Measurements from ENCODE around the gene HMGCL. TPM values are rescaled to one million over a fixed set of nuclear protein-coding genes. Genes with fewer than 3 reads are reported as not detected.

Gene HMGCL
- total and polyA plus RNA-seq, 2 donors from 2014 or later: 51.5 to 205 TPM

- Histone ChIP-seq H3K4me3 (ENCODE audit: low read length in 3 of 3) (peak overlapping the region; percentile 43 to 86 (median 49)), H3K27ac (ENCODE audit: low read depth in 2 of 2, low read length in 2 of 2) (peak overlapping the region; percentile 66 to 69), H3K36me3 (ENCODE audit: control insufficient read depth in 2 of 3, insufficient read depth in 3 of 3, low read length in 3 of 3) (peaks cover 0 to 7% (median 0%) of the 10 kb centered on the region in 3 donors), H3K9ac (ENCODE audit: low read length in 3 of 3) (peak overlapping the region; percentile 41 to 75 (median 72)), H3K27me3 (ENCODE audit: control insufficient read depth, insufficient read depth, low read length) (no peaks in the 10 kb centered on the region), H3K4me1 (ENCODE audit: control insufficient read depth in 2 of 3, insufficient read depth in 2 of 3, low read depth in 1 of 3, low read length in 3 of 3) (peaks cover 0 to 16% (median 9%) of the 10 kb centered on the region in 3 donors), H3K9me3 (ENCODE audit: control insufficient read depth in 2 of 3, insufficient read depth in 1 of 3, low read length in 3 of 3) (no peaks in the 10 kb centered on the region)
- no peak for FAIRE-seq
- TF ChIP-seq CTCF (IDR thresholded peaks at IDR 0.05; ENCODE audit: borderline replicate concordance, extremely low read depth, insufficient read depth): no peak
- intact Hi-C loops (cut with DNase I): no loop called here
- DNase-seq: peak in 1 of 5 donors; percentile 69
Observed at GRCh38 chr1:23868557-23869016, 43.4 kb upstream of the HMGCL start.

- no peaks in the 10 kb centered on the region for H3K27me3 ChIP-seq (ENCODE audit: control insufficient read depth, insufficient read depth, low read length)
- TF ChIP-seq CTCF (IDR thresholded peaks at IDR 0.05; ENCODE audit: borderline replicate concordance, extremely low read depth, insufficient read depth): peak; percentile 89
- H3K4me3 ChIP-seq (ENCODE audit: low read length in 3 of 3): peak within 1 kb of the TSS; percentile 53 to 86 (median 84)
- peaks cover 0 to 8% (median under 1%) of the 10 kb centered on the region in 3 donors for H3K36me3 ChIP-seq (ENCODE audit: control insufficient read depth in 2 of 3, insufficient read depth in 3 of 3, low read length in 3 of 3)
- peaks cover 0 to 16% (median 9%) of the 10 kb centered on the region in 3 donors for H3K4me1 ChIP-seq (ENCODE audit: control insufficient read depth in 2 of 3, insufficient read depth in 2 of 3, low read depth in 1 of 3, low read length in 3 of 3)
- H3K9ac ChIP-seq (ENCODE audit: low read length in 3 of 3): peak within 1 kb of the TSS; percentile 41 to 80 (median 72)
- FAIRE-seq (peak; percentile 89), DNase-seq (peak; percentile 96 to 98 (median 97))
- peak within 1 kb of the TSS; percentile 66 to 69 for H3K27ac ChIP-seq (ENCODE audit: low read depth in 2 of 2, low read length in 2 of 2)
- no peaks in the 10 kb centered on the region for H3K9me3 ChIP-seq (ENCODE audit: control insufficient read depth in 2 of 3, insufficient read depth in 1 of 3, low read length in 3 of 3)
- intact Hi-C loops (cut with DNase I): no loop called here
Observed at GRCh38 chr1:23867895-23868556, 42.8 kb upstream of the HMGCL start, which contains the start of gene FUCA1. FUCA1 (minus strand) TSS chr1:23868290; CDS start chr1:23868286, 4 bp downstream.

DNA sequence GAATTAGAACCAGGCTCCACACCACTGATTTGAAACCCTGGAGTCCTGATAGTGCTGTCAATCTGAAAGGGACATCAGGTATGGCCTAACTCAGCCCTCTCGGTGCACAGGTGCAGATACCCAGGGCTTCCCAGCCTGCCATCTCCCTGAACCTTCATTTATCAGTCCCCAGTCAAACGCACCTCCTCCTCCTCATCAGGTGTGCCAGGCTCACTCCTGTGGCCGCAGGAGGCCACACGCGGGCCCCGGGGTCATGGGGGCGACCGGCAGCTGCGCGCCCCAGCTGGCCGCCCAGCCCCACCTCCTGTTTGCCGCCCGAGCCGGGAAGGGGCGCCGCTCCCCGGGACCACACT is 42.3 kb upstream of the HMGCL start:
- Histone ChIP-seq H3K9me3 (ENCODE audit: control insufficient read depth in 2 of 3, insufficient read depth in 1 of 3, low read length in 3 of 3) (no peaks in the 10 kb centered on the region), H3K4me3 (ENCODE audit: low read length in 3 of 3) (peak overlapping the region; percentile 53 to 86 (median 84)), H3K9ac (ENCODE audit: low read length in 3 of 3) (peak overlapping the region in 2 of 3 donors; percentile 72 to 80), H3K27ac (ENCODE audit: low read depth in 2 of 2, low read length in 2 of 2) (peak overlapping the region in 1 of 2 donors; percentile 64), H3K27me3 (ENCODE audit: control insufficient read depth, insufficient read depth, low read length) (no peaks in the 10 kb centered on the region), H3K4me1 (ENCODE audit: control insufficient read depth in 2 of 3, insufficient read depth in 2 of 3, low read depth in 1 of 3, low read length in 3 of 3) (peaks cover 0 to 16% (median 9%) of the 10 kb centered on the region in 3 donors), H3K36me3 (ENCODE audit: control insufficient read depth in 2 of 3, insufficient read depth in 3 of 3, low read length in 3 of 3) (peaks cover 0 to 13% (median 6%) of the 10 kb centered on the region in 3 donors)
- TF ChIP-seq CTCF (IDR thresholded peaks at IDR 0.05; ENCODE audit: borderline replicate concordance, extremely low read depth, insufficient read depth): no peak
- no peak for FAIRE-seq
- intact Hi-C loops (cut with DNase I): no loop called here
- no peak for DNase-seq
